Forelimb muscle (tissue), 1 donor: Measurements from ENCODE around the gene GRPR. TPM values are rescaled to one million over a fixed set of nuclear protein-coding genes. Genes with fewer than 3 reads are reported as not detected.
"Not testable (repeated sequence)": the region's sequence is repeated elsewhere in the genome, so short reads cannot be mapped to it uniquely, and the experiment has no call there.

ENCODE experiments used
- DNase-seq: peaks from one replicate; pipeline ENCODE4 v3.0.0-alpha.2; 2013; ENCODE audit warnings: low read depth
- polyA plus RNA-seq: library from polyadenylated mRNA; unstranded; fragments of 120-200 nt; gene quantifications from one replicate; pipeline ENCODE4 v1.2.1, GENCODE V29; 2013; ENCODE audit not compliant: insufficient read length

The GRPR gene
- polyA plus RNA-seq, 1 donor: 0.72 TPM

DNA sequence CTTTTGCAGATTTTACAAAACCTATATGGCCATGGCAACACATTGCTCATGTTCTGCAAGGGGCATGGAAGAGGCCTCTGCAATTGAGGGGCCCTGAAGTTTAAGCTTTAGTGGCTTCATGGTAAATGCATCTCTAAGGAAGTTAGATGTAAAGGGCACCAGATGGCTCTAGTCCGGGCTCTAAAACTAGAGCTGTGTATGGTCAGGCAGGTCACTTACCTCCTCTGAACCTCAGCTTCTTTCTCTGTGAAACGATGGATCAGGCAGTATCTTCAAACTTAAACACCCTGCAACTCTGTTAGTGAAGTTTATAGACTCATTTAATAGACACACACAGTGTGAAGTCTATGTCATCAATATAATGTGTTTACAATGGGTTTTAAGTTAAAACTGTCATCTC, 53.9 kb downstream of the GRPR start:
- DNase-seq: no peak

DNA sequence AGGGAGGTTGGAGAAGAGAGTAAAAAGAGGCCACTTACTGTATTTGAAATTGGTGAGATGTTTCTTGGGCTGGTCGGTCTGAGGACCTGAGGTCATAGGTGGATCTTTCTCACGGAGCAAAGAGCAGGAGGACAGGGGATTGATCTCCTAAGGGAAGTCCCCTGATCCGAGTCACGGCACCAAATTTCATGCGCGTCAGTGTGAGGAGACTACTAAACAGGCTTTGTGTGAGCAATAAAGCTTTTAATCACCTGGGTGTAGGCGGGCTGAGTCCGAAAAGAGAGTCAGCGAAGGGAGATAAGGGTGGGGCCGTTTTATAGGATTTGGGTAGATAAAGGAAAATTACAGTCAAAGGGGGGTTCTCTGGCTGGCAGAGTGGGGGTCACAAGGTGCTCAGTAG, 60.5 kb downstream of the GRPR start:
- not testable (repeated sequence) for DNase-seq

DNA sequence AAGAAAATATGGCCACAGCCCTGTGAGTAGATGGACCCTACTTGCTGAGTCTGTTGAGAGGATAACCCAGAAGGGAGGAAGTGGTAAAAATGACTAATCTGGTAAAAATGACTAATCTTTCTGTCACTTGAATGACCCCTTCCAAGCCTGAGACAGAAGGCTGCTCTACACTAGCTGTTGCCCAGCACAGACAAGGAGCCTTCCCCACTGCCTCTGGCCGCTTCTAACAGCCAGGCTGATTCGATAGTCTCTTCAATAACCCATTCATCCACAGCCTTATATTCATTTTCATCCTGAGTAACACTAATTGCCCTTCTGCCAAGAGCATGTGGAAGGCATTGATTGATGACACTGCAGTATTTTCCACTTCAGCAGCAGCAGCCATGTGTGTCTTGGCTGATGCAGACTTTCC, 62.4 kb downstream of the GRPR start:
- no peak for DNase-seq

DNA sequence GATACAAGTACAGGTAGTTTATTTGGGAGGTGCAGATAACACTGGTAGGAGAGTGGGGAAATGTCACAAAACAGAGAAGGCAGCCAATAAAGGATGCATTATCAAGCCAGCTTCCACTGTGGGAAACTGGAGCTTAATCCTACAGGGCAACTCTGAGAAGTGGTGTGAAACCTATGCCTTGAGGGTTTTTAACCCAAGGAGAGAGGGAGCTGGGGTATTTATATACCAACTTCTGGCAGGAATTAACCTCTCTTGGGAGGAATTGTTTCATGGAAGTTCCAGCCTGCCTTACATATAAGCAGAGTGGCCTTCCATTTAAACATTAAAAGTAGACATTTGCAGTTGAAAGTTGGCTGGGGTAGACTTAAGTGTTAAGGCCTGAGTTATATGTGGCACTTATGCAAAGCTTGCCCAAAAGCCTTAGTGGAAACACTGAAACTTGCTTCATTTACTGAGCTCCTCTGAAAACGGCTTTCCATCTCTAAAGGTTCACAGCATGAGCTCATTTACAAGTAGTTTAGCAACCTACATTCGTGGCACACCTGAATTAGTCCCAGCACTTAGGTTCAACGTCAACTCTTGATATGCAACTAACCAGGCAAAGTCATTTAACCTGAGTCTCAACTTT, 63.1 kb downstream of the GRPR start:
- no peak for DNase-seq

DNA sequence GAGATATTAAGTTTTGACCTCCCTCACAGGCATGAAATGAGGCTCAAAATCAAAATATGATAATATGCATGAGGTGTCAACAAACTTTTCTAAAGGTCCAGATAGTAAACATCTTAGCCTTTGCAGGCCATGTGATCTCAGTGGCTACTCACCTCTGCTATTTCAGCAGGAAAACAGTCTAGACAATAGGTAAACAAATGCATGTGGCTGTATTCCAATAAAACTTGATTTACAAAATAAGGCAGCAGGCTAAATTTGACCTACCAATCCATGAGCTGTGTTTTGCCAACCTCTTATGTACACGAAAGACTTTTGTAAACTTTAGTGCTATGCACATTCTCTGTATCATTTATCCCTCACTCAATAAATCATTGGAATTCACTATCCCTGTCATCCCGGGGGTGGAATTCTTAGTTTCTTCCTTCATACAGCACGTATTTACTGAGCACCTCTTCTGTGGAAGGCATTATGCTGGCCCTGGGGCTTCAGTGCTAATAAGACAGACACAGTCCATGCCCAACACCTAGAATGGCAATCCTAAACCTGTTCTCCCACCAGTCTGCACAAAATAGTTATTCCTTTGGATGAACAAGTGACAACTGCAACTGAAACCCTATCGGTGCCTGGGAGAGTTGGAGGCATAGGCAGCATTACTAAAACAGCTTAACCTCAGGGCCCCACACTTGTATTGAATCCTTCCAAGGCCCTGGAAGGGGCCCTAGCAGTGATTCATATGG, 63.8 kb downstream of the GRPR start:
- DNase-seq: no peak

DNA sequence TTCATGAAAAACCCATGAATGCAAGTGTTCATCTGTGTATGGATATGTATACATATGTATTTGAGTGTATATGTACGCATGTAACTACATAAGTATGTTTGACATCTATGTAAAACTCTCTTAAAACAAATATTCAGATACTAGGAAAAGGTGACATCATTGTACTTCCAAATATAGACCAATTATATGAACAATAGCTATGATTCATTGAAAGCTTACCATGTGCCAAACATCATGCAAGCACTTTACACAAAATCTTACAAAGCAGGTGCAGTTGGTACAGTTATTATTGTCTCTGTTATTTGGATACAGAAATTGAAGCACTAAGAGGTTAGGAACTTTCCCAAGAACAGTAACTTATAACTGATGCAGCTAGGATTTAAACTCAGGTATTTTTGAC, 65.3 kb downstream of the GRPR start:
- no peak for DNase-seq

DNA sequence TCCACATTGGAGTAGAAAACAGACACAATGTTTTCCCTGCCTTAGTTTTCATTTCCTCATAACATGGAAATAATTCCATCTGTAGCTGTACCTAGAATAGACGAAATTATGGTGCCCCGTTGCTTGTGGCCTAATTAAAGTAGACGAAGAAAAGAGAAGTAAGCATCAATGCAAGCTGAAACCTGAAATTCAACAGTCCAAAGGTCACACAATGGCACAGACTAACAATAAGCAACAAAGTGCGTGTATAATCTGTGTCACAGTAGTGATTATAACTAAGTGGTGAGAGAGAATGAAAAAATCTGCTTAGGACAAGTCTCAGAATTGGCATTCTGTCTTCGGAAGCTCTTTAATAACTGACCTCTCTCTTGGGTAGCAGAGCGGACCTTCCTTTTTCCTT, 68.2 kb downstream of the GRPR start:
- DNase-seq: no peak

DNA sequence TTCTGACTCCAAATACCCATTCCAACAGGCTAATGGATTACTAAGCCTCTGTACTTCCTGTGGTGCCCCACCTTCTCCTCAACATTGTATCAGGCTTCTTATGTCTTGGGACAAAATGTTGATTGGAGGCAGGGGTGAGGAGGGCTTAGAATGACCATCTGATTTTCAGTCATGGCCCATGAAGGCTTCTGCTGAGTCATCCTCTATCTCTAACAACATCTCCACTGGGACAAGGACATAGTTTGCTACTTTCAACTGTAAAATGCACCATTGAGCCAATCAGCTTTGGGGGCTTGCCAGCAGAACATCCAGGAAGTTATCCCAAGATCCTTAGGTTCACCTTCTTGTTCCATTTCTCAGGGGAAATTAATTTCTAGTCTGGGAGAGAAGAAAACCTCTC, 73.5 kb downstream of the GRPR start:
- DNase-seq: no peak

DNA sequence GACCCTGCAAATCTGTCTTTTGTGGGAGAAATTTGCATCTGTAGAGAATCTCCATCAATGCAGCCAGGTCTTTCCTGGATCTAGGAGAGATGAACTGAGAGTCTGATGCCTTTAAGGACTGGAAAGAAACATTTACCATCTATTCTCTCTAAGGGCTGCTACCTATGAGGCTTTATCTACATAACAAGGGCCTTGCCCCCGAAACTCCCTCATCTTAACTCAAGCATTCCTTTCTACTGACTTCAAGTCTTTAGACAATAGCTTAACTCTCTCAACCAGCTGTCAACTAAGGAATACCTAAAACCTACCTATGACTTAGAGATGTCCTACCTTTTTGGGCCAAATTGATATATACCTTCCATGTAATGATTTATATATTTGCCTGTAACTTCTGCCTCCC, 76.0 kb downstream of the GRPR start:
- no peak for DNase-seq

DNA sequence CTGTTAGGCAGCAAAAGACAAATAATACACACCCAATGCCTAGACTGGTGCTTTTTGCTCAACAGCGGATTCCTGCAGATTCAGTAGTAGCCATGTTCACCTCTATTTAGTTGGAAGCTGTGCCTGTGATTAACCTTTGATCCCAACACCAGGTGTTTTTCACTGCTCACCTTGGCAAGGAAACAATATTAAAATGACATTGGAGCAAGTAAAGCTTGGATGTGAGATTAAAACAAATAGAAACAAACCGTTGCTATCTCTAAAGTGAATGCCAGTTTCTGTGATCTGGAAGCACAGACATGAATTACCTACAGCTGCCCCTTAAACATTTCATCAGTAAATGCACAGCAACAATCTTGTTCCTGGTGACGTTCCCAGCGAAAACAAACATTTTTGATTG, 79.6 kb downstream of the GRPR start:
- DNase-seq: no peak

Other genes starting within 250 kb of the GRPR start
- gene MAGEB17, start 43.9 kb downstream of the GRPR start, polyA plus RNA-seq: not detected